H9 (cell line): ENCODE measurements around the gene ZNF547. TPM values are rescaled to one million over a fixed set of nuclear protein-coding genes. Genes with fewer than 3 reads are reported as not detected.

Source experiments
- DNase-seq: peaks from one replicate; pipeline ENCODE4 v3.0.0-alpha.2; 2017
- H2AFZ ChIP-seq: one replicate; pipeline ENCODE4 v1.6.1; 2013; ENCODE audit warnings: mild to moderate bottlenecking, low read length, control low read depth, moderate library complexity
- H2AK5ac ChIP-seq: 2 replicates; pipeline ENCODE4 v1.6.1; 2013; ENCODE audit warnings: low read length, control low read depth, mixed read lengths; ENCODE audit not compliant: insufficient read length
- H2BK120ac ChIP-seq: one replicate; pipeline ENCODE4 v1.6.1; 2013; ENCODE audit warnings: low read depth, mild to moderate bottlenecking, low read length, control low read depth, inconsistent platforms; ENCODE audit not compliant: poor library complexity, severe bottlenecking
- H2BK12ac ChIP-seq: 2 replicates; pipeline ENCODE4 v1.6.1; 2013; ENCODE audit warnings: low read length, control low read depth, mixed read lengths, low read depth; ENCODE audit not compliant: insufficient read length
- H2BK15ac ChIP-seq: 2 replicates; pipeline ENCODE4 v1.6.1; 2013; ENCODE audit warnings: low read depth, low read length, control low read depth
- H2BK20ac ChIP-seq: one replicate; pipeline ENCODE4 v1.6.1; 2013; ENCODE audit warnings: low read depth, mild to moderate bottlenecking, low read length, control low read depth, inconsistent platforms; ENCODE audit not compliant: poor library complexity, severe bottlenecking
- H2BK5ac ChIP-seq: 2 replicates; pipeline ENCODE4 v1.6.1; 2013; ENCODE audit warnings: low read length, control low read depth, mixed read lengths; ENCODE audit not compliant: insufficient read length
- H3K14ac ChIP-seq: 2 replicates; pipeline ENCODE4 v1.6.1; 2013; ENCODE audit warnings: low read length, control low read depth; ENCODE audit not compliant: insufficient read depth
- H3K18ac ChIP-seq: 2 replicates; pipeline ENCODE4 v1.6.1; 2013; ENCODE audit warnings: low read depth, mild to moderate bottlenecking, mixed read lengths, low read length, control low read depth; ENCODE audit not compliant: insufficient read length
- H3K23ac ChIP-seq: 2 replicates; pipeline ENCODE4 v1.6.1; 2013; ENCODE audit warnings: low read length, control low read depth, mixed read lengths, low read depth; ENCODE audit not compliant: insufficient read length
- H3K23me2 ChIP-seq: 2 replicates; pipeline ENCODE4 v1.6.1; 2013; ENCODE audit warnings: low read depth, mild to moderate bottlenecking, mixed read lengths, low read length, control low read depth; ENCODE audit not compliant: insufficient read length, poor library complexity, severe bottlenecking
- H3K27ac ChIP-seq: 2 replicates; pipeline ENCODE4 v1.5.1; 2013; ENCODE audit warnings: low read length, control low read depth, mixed read lengths, low read depth; ENCODE audit not compliant: insufficient read length
- H3K27me3 ChIP-seq: 2 replicates; pipeline ENCODE4 v1.6.1; 2013; ENCODE audit warnings: low read length, control low read depth, inconsistent platforms; ENCODE audit not compliant: insufficient read depth
- H3K4ac ChIP-seq: 2 replicates; pipeline ENCODE4 v1.6.1; 2013; ENCODE audit warnings: low read depth, mild to moderate bottlenecking, control low read depth, inconsistent platforms, low read length, moderate library complexity
- H3K4me1 ChIP-seq: 2 replicates; pipeline ENCODE4 v1.6.1; 2013; ENCODE audit warnings: low read length, control low read depth, inconsistent platforms; ENCODE audit not compliant: insufficient read depth
- H3K4me2 ChIP-seq: 2 replicates; pipeline ENCODE4 v1.6.1; 2013; ENCODE audit warnings: low read length, control low read depth, mixed read lengths; ENCODE audit not compliant: insufficient read length, insufficient read depth
- H3K56ac ChIP-seq: 2 replicates; pipeline ENCODE4 v1.6.1; 2013; ENCODE audit warnings: low read depth, mild to moderate bottlenecking, mixed read lengths, low read length, control low read depth; ENCODE audit not compliant: insufficient read length
- H3K79me1 ChIP-seq: 2 replicates; pipeline ENCODE4 v1.6.1; 2013; ENCODE audit warnings: low read depth, mild to moderate bottlenecking, moderate library complexity, low read length, control low read depth, inconsistent platforms; ENCODE audit not compliant: insufficient read depth, poor library complexity, severe bottlenecking
- H3K79me2 ChIP-seq: 2 replicates; pipeline ENCODE4 v1.6.1; 2013; ENCODE audit warnings: low read length, control low read depth, inconsistent platforms; ENCODE audit not compliant: insufficient read depth
- H3K9ac ChIP-seq: 2 replicates; pipeline ENCODE4 v1.6.1; 2013; ENCODE audit warnings: low read length, control low read depth, mixed read lengths; ENCODE audit not compliant: insufficient read length; ENCODE audit errors: extremely low read depth
- H3K9me3 ChIP-seq: one replicate; pipeline ENCODE4 v1.6.1; 2013; ENCODE audit warnings: low read depth, low read length, inconsistent platforms; ENCODE audit not compliant: control insufficient read depth
- H3T11ph ChIP-seq: one replicate; pipeline ENCODE4 v1.6.1; 2013; ENCODE audit warnings: mild to moderate bottlenecking, low read length, control low read depth, inconsistent platforms
- H4K20me1 ChIP-seq: one replicate; pipeline ENCODE4 v1.6.1; 2013; ENCODE audit not compliant: control insufficient read depth, insufficient read length, insufficient read depth
- H4K5ac ChIP-seq: 2 replicates; pipeline ENCODE4 v1.6.1; 2013; ENCODE audit warnings: low read depth, mild to moderate bottlenecking, mixed read lengths, low read length, control low read depth; ENCODE audit not compliant: insufficient read length
- H4K8ac ChIP-seq: replicated peaks from 2 replicates; pipeline ENCODE4 v1.6.1; 2013; ENCODE audit warnings: low read length, control low read depth, mixed read lengths, low read depth; ENCODE audit not compliant: insufficient read length
- H4K91ac ChIP-seq: 2 replicates; pipeline ENCODE4 v1.6.1; 2013; ENCODE audit warnings: low read depth, mild to moderate bottlenecking, moderate library complexity, mixed read lengths, low read length, control low read depth; ENCODE audit not compliant: insufficient read length
- H3K27ac Mint-ChIP-seq, 3 experiments: 2 replicates in 2 of 3; 3 replicates in 1 of 3; pipeline ENCODE4 v1.8.0; 2020 to 2021; ENCODE audit warnings: mixed read lengths in 3 of 3, mild to moderate bottlenecking in 1 of 3, moderate library complexity in 1 of 3
- H3K27me3 Mint-ChIP-seq: 2 replicates; pipeline ENCODE4 v1.8.0; 2021; ENCODE audit warnings: low read depth, mild to moderate bottlenecking, moderate library complexity, mixed read lengths
- H3K36me3 Mint-ChIP-seq, 3 experiments: 2 replicates in 2 of 3; 3 replicates in 1 of 3; pipeline ENCODE4 v1.8.0; 2020 to 2021; ENCODE audit warnings: low read depth in 3 of 3, mixed read lengths in 3 of 3; ENCODE audit not compliant: insufficient read depth in 1 of 3
- H3K4me1 Mint-ChIP-seq, 2 experiments: 2 replicates each; pipeline ENCODE4 v1.8.0; 2020; ENCODE audit warnings: mixed read lengths in 2 of 2
- H3K4me3 Mint-ChIP-seq, 2 experiments: 2 replicates in 1 of 2; 3 replicates in 1 of 2; pipeline ENCODE4 v1.8.0; 2020 to 2021; ENCODE audit warnings: mild to moderate bottlenecking in 2 of 2, mixed read lengths in 2 of 2, moderate library complexity in 1 of 2
- H3K9me3 Mint-ChIP-seq, 2 experiments: 2 replicates in 1 of 2; 3 replicates in 1 of 2; pipeline ENCODE4 v1.8.0; 2020; ENCODE audit warnings: mild to moderate bottlenecking in 2 of 2, mixed read lengths in 2 of 2, moderate library complexity in 1 of 2
- CTCF ChIP-seq: fragments of 200-600 bp; sonication (generic); conservative IDR thresholded peaks from 3 replicates; pipeline ENCODE4 v1.8.0; 2021; ENCODE audit warnings: antibody characterized with exemption, mild to moderate bottlenecking
- WGBS: extraction: QIAGEN DNeasy Blood & Tissue Kit; methylation state at CpG from one replicate; pipeline ENCODE4 v1.1.7; 2013; ENCODE audit warnings: missing lambda C conversion rate, low lambda C conversion rate, mixed read lengths; ENCODE audit not compliant: insufficient read length; ENCODE audit errors: extremely low coverage; 5-methylcytosine and 5-hydroxymethylcytosine counted together
- long read RNA-seq: library from polyadenylated mRNA; unstranded; transcript quantifications from one replicate; pipeline ENCODE4 v2.0.0, GENCODE V29; 2020
- total RNA-seq: library from RNA; stranded (reverse); gene quantifications from 2 replicates; pipeline ENCODE4 v1.2.1, GENCODE V29; 2021

The ZNF547 gene
- total RNA-seq = 3.5 and 3.8 TPM in 2 replicates
- long read RNA-seq, transcript ZNF547-201 (4 exons, 2,739 nt) = major isoform, 17 of 19 reads
- long read RNA-seq, partial matches to known transcripts = 0 of 19 reads
- long read RNA-seq, other reads (novel, unspliced or antisense) = 2 of 19 reads

DNA sequence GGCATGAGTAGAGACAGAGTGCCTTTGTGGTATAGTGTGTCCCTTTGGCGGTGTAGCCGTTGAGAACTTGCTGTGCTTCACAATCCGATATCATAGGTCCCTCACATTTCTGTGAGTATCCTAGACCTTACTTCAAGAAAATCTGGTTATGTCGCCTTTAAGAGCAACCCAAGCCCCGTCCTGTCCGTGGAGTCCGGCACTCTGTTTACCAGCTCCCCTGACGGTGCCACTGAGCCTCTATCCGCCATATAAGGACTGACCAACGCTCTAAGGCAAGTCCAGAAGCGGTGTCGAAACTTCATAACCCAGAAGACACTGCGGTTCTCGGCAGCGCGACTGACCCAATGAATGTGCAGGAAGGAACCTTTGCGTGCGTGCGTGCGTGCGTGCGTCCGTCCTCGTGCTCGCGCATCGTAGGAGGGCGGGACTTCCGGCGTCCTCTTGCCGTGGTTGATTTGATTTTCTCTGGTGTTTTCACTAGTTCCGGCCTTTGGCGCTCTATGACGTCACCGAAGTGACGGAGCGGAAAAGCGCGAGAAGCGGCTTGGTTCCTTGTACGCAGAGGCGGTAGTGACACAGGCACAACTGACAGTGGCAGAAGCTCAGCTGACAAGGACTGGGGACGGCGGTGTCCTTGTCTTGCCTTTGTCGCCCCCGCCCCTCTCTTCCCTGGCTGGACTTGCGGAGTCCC, at the start of gene ZNF547, which contains the start of gene TRAPPC2B:
Gene ZNF547 (plus strand): TSS at position 555 of the 691 bp plus-strand sequence. CDS start 5,005 bp downstream, outside the sequence.
Gene TRAPPC2B (plus strand): TSS at position 555 of the 691 bp plus-strand sequence. CDS start 1,283 bp downstream, outside the sequence.
- Histone ChIP-seq H3K27me3 (no peaks in the 10 kb centered on the region), H3K18ac (peak within 1 kb of the TSS; percentile 50), H3K56ac (no peak within 1 kb of the TSS), H3K4me2 (peak within 1 kb of the TSS; percentile 93), H3K23ac (no peak within 1 kb of the TSS), H3K9me3 (no peaks in the 10 kb centered on the region), H2BK20ac (no peak within 1 kb of the TSS), H3K27ac (peak within 1 kb of the TSS; percentile 47), H3K79me1 (no peaks in the 10 kb centered on the region), H3K79me2 (peaks cover 4% of the 10 kb centered on the region; the same call in 1 of the 2 replicates), H2AK5ac (no peak within 1 kb of the TSS), H3K14ac (peak within 1 kb of the TSS; percentile 28; the same call in 1 of the 2 replicates), H2BK12ac (no peak within 1 kb of the TSS), H2BK5ac (no peak within 1 kb of the TSS), H3T11ph (peak within 1 kb of the TSS; percentile 4), H4K91ac (no peak within 1 kb of the TSS), H3K4me1 (no peaks in the 10 kb centered on the region), H2AFZ (no peak within 1 kb of the TSS), H2BK15ac (no peak within 1 kb of the TSS), H4K5ac (no peak within 1 kb of the TSS), H3K23me2 (peaks cover 5% of the 10 kb centered on the region), H2BK120ac (no peak within 1 kb of the TSS), H3K9ac (peak within 1 kb of the TSS; percentile 65), H4K20me1 (no peaks in the 10 kb centered on the region), H3K4ac (no peak within 1 kb of the TSS), H4K8ac (no peak within 1 kb of the TSS)
- H3K4me1 Mint-ChIP-seq = peaks cover 9 to 11% of the 10 kb centered on the region in 2 experiments
- peaks cover 3 to 10% (median 3%) of the 10 kb centered on the region in 3 experiments; a peak in 4 of 7 replicates for H3K36me3 Mint-ChIP-seq
- H3K27ac Mint-ChIP-seq = peak within 1 kb of the TSS; percentile 96 to 98 (median 97); a peak in 6 of 7 replicates
- H3K27me3 Mint-ChIP-seq = no peaks in the 10 kb centered on the region
- peak within 1 kb of the TSS; percentile 88 to 92 for H3K4me3 Mint-ChIP-seq
- TF ChIP-seq CTCF = no peak
- no peaks in the 10 kb centered on the region for H3K9me3 Mint-ChIP-seq
- DNase-seq = peak; percentile 100
- no CpG with 5 or more reads among the region's 47 CpGs for whole genome bisulfite sequencing
